HL-60 (cell line): ENCODE data around the gene ZNF462.

ENCODE experiments used
- DNase-seq, 2 experiments: peaks; one replicate each; pipeline ENCODE4 v3.0.0-alpha.2; 2010 to 2020; ENCODE audit warnings: low read depth in 1 of 2, low spot score in 1 of 2
- H3K27ac ChIP-seq: fragments of 250-450 bp; sonication (Bioruptor Pico); replicated peaks from 2 replicates; pipeline ENCODE4 v1.5.1; 2020; ENCODE audit warnings: mild to moderate bottlenecking, moderate library complexity
- H3K27me3 ChIP-seq: fragments of 250-450 bp; sonication (Bioruptor Pico); 2 replicates; pipeline ENCODE4 v1.5.1; 2021; ENCODE audit warnings: mild to moderate bottlenecking, moderate library complexity; ENCODE audit not compliant: insufficient read depth, poor library complexity, severe bottlenecking
- H3K4me3 ChIP-seq: replicated peaks from 2 replicates; pipeline ENCODE4 v1.5.1; 2011; ENCODE audit warnings: mild to moderate bottlenecking, control low read depth, low read length; ENCODE audit not compliant: insufficient read depth
- GABPA ChIP-seq: IDR thresholded peaks from 2 replicates; pipeline ENCODE4 v1.6.1; 2012; ENCODE audit warnings: low read depth
- POLR2AphosphoS5 ChIP-seq: IDR thresholded peaks from 2 replicates; pipeline ENCODE4 v1.6.1; 2012; ENCODE audit warnings: low read depth
- SPI1 ChIP-seq: IDR thresholded peaks from 2 replicates; pipeline ENCODE4 v1.6.1; 2012; ENCODE audit warnings: low read depth, mild to moderate bottlenecking, borderline replicate concordance
- TF ChIP-seq, protein P1 (sequence below): IDR thresholded peaks from one replicate; pipeline ENCODE4 v1.5.1; 2011; ENCODE audit warnings: low read length, control low read depth, inconsistent platforms; ENCODE audit not compliant: insufficient read depth
- TF ChIP-seq, protein P2 (sequence below): IDR thresholded peaks from 2 replicates; pipeline ENCODE4 v1.6.1; 2012; ENCODE audit warnings: low read depth; ENCODE audit not compliant: insufficient replicate concordance

Gene ZNF462

DNA sequence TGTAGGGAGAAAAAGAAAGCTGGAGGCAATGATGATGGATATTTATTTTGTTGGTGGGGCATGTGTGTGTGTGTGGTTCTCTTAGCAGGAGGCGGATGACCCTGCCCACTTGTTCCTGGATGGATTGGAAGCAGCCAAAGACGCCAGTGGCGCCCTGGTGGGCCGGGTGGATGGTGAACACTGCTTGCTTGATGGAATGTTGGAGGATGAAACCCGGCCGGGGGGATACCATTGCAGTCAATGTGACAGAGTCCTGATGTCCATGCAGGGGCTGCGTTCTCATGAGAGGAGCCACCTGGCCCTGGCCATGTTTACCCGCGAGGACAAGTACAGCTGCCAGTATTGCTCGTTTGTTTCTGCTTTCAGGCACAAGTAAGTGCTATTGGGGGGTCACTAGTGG, 69.2 kb downstream of the ZNF462 start:
- TF ChIP-seq, protein P1, sequence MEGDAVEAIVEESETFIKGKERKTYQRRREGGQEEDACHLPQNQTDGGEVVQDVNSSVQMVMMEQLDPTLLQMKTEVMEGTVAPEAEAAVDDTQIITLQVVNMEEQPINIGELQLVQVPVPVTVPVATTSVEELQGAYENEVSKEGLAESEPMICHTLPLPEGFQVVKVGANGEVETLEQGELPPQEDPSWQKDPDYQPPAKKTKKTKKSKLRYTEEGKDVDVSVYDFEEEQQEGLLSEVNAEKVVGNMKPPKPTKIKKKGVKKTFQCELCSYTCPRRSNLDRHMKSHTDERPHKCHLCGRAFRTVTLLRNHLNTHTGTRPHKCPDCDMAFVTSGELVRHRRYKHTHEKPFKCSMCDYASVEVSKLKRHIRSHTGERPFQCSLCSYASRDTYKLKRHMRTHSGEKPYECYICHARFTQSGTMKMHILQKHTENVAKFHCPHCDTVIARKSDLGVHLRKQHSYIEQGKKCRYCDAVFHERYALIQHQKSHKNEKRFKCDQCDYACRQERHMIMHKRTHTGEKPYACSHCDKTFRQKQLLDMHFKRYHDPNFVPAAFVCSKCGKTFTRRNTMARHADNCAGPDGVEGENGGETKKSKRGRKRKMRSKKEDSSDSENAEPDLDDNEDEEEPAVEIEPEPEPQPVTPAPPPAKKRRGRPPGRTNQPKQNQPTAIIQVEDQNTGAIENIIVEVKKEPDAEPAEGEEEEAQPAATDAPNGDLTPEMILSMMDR: no peak
- TF ChIP-seq, protein P2, sequence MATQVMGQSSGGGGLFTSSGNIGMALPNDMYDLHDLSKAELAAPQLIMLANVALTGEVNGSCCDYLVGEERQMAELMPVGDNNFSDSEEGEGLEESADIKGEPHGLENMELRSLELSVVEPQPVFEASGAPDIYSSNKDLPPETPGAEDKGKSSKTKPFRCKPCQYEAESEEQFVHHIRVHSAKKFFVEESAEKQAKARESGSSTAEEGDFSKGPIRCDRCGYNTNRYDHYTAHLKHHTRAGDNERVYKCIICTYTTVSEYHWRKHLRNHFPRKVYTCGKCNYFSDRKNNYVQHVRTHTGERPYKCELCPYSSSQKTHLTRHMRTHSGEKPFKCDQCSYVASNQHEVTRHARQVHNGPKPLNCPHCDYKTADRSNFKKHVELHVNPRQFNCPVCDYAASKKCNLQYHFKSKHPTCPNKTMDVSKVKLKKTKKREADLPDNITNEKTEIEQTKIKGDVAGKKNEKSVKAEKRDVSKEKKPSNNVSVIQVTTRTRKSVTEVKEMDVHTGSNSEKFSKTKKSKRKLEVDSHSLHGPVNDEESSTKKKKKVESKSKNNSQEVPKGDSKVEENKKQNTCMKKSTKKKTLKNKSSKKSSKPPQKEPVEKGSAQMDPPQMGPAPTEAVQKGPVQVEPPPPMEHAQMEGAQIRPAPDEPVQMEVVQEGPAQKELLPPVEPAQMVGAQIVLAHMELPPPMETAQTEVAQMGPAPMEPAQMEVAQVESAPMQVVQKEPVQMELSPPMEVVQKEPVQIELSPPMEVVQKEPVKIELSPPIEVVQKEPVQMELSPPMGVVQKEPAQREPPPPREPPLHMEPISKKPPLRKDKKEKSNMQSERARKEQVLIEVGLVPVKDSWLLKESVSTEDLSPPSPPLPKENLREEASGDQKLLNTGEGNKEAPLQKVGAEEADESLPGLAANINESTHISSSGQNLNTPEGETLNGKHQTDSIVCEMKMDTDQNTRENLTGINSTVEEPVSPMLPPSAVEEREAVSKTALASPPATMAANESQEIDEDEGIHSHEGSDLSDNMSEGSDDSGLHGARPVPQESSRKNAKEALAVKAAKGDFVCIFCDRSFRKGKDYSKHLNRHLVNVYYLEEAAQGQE: no peak
- no peak for TF ChIP-seq SPI1
- no peak for TF ChIP-seq GABPA
- no peak for TF ChIP-seq POLR2AphosphoS5
- H3K27me3 ChIP-seq: no peaks in the 10 kb centered on the region
- H3K27ac ChIP-seq: no peak overlapping the region
- DNase-seq: no peak
- H3K4me3 ChIP-seq: no peak overlapping the region

DNA sequence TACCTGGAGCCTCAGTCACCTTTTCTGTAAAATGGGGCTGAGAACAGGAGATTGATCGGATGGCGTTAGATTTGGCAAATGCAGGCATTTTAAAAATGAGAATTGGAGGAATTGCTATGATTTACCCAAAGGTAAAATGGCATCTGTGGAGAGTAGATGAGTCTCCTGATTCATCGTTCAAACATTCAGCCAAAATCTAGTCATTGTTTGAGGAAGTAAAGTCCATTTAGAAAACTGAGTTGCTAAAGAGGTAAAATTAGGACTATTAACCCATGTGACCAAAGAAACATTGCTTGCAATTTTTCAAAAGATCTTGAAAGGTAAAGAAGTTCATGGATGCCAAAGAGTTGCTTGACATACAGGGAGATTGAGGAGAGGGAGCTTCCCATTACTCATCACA, 69.7 kb downstream of the ZNF462 start:
- TF ChIP-seq POLR2AphosphoS5 (no peak), SPI1 (no peak), GABPA (no peak)
- TF ChIP-seq, protein P2: no peak
- TF ChIP-seq, protein P1: no peak
- no peaks in the 10 kb centered on the region for H3K27me3 ChIP-seq
- no peak overlapping the region for H3K4me3 ChIP-seq
- DNase-seq: no peak
- H3K27ac ChIP-seq: no peak overlapping the region

DNA sequence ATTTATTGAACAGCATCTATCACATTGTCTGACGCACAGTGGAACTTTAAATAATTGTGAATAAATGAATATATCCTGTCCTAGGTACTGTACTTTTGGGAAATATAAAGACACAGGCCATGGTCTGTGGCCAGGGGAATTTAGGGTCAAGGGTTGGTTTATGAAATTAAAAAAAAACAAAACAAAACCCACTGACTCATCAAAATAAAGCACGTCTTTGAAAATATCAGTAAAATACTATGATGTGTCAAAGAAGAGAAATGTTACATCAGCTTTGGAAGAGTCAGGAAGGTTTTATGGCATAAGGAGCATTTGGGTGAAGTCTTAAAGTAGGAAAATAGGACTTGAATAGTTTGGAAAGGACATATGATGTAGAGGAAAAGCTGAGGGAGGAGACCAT, 70.5 kb downstream of the ZNF462 start:
- H3K27ac ChIP-seq: no peak overlapping the region
- DNase-seq: no peak
- no peak overlapping the region for H3K4me3 ChIP-seq
- no peaks in the 10 kb centered on the region for H3K27me3 ChIP-seq
- TF ChIP-seq SPI1 (no peak), GABPA (no peak), POLR2AphosphoS5 (no peak)
- TF ChIP-seq, protein P1: no peak
- TF ChIP-seq, protein P2: no peak
